ENCODE data around the gene ECT2L.
"Not testable (repeated sequence)": the region's sequence is repeated elsewhere in the genome, so short reads cannot be mapped to it uniquely, and the experiment has no call there.

Gene ECT2L

DNA sequence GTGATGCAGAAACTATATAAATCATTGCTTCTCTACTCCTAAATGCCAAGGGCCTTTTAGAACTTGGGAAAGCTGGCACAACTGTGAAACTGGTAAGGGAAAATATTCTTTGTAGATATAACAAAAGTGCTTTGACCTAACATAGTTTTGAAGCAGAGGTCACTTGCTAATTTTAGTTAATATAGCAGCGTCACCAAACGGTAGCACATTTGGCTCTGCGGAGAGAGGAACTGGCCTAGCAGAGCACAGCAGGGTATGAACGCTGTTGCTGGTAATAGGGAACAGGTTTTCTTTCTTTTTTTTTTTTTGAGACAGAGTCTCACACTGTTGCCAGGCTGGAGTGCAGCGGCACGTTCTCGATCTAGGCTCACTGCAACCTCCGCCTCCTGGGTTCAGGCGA is 67.4 kb downstream of the ECT2L start:
- no peak for DNase-seq

DNA sequence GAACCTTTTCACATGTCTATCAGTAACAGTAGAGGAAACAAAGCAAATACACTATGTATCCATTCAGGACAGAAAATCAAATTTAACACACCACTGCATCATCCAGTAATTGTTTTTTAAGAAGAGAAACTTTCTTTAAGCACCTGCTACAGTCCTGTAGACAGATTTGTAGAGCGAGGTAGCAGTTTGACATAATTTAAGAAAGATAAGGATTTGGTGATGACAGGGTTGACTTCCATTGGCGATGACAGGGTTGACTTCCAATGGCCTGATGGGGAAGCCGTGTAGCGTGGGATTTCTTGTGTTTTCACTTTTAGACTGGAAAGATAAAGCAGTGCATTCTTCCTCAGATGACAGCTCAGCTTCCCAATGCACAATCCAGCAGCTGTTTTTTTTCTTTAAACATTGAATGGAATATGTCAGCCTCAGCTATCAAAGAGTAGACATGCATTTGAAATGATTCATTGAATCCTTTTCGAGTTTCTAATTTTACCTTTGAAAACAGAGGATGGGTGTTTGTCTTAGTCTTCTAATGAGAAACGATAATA is 68.5 kb downstream of the ECT2L start:
- no peak for DNase-seq

DNA sequence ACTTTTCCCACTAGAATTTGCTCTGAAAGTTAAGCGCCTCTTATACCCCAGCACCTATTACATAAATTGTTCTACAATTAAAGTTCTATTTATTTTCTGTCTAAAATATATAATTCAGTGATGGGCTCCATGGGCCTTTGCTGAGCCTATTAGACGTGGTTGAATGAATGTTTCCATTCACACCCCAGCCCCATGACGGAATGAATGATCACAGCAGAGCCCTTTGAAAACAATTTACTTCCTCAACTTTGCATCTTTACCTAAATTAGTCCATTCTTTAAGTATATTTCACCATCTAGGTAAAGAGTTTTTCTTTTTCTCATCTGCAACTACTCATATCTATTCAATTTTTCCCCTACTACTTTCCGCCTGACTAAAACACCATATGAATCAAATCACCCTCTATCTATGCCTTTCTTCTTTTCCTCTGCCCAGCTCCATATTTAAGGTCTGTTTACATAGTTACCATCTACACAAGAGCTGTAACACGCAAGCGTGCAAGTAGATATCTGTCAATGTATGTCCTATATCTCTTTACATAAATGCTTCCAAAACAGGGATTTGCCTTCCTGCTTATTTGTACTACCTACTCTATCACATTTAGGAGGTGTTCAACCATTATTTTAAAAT is 69.7 kb downstream of the ECT2L start:
- DNase-seq, result no peak

DNA sequence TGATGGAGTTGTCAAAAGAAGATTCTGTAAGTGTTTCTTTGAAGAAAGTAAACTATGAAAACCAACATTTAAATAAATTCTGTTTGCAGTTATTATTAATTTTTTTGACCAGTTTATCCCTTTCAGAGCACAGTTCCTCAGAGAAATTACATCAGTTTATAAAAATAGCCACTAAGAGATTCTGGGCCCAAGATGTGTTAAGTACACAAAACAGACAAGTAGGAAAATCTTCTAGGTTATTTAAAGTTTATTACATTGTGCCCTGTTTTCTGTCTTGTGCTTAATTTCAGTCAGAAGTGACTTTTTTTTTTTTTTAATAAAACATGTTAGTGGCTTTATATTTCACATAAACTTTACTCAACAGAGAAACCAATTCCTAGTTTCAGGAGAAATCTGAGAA is 72.3 kb downstream of the ECT2L start:
- DNase-seq, result no peak

DNA sequence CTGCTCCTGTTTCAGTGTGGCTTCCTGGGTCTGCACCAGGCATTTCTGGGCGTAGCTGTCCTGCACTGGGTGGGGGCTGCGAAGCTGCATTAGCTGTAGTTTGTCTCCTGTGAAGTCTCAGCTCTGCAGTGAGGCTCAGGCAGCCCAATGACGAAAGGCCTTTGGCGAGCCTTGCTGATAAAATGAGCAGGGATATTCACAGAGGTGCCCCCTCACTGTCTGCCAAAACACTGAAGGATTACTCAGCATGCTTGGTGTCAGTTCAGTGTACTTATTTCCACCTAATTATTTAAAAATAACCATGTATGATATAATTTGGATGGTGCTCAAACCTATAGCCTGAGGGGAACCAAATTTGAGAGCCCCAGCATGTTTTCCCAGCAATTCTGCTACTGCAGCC is 73.5 kb downstream of the ECT2L start:
- DNase-seq, result no peak

DNA sequence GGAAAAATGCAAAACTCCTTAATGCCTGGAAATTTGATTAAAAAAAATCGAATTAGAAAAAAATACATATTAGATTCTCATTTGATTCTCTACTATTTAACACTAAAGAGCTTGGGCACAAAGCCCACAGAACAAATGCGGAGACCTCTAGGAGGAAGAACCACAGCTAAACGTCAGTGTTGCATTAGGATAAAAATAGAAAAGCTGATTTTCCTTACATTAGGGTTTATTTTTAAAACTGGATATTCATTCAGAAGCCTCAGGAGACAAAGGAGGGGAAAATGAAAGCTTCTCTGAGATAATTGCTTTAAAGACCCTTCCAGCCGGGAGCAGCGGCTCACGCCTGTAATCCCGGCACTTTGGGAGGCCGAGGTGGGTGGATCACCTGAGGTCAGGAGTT is 77.3 kb downstream of the ECT2L start:
- DNase-seq, result no peak

DNA sequence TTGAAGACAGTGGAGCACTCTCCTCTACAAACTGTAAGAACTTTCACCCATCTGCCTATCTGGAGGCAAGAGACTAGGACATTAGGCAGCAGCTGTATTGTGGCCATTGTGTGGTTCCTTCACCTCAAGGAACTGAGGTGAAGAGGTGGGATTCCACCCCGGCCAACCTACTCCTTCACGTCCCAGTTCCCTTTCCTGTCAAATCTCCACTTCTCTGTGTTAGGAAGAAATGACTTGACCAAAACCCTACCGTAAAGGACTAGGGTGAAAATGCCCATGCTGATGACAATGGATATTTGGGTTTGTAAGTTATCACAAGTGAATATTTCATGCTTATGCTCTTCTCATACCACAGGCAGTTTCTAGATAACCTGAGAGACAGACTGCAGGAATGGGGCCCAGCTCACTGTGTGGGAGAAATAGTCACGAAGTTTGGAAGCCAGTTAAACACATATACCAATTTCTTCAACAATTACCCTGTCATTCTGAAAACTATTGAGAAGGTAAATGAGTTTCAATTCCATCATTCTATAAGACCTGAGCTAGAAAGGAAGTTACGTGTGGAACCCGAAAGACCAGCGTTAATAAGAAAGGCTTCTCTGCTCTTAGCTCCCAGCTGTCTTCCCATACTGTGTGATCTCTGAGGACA is 86.6 kb downstream of the ECT2L start:
- DNase-seq, result no peak

DNA sequence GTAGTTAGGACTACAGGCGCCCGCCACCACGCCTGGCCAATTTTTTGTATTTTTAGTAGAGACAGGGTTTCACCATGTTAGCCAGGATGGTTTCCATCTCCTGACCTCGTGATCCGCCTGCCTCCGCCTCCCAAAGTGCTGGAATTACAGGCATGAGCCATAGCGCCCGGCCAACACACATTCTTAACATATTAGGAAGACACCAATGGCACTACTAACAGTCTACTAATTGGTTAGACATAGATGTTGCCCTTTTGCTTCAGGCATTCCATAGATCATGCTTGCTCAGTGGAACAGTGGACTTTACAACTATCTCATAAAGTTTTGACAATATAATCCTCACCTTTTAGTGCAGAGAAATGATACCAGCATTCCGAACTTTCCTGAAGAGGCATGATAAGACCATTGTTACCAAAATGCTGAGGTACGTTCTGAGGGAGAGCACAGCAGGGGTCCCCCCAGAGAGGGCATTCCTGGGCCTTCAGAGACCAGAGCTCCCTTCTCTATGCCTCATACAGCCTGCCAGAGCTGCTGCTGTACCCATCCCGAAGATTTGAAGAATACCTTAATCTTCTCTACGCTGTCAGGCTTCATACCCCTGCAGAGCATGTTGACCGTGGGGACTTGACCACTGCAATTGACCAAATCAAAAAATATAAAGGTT is 89.4 kb downstream of the ECT2L start:
- DNase-seq, result no peak

DNA sequence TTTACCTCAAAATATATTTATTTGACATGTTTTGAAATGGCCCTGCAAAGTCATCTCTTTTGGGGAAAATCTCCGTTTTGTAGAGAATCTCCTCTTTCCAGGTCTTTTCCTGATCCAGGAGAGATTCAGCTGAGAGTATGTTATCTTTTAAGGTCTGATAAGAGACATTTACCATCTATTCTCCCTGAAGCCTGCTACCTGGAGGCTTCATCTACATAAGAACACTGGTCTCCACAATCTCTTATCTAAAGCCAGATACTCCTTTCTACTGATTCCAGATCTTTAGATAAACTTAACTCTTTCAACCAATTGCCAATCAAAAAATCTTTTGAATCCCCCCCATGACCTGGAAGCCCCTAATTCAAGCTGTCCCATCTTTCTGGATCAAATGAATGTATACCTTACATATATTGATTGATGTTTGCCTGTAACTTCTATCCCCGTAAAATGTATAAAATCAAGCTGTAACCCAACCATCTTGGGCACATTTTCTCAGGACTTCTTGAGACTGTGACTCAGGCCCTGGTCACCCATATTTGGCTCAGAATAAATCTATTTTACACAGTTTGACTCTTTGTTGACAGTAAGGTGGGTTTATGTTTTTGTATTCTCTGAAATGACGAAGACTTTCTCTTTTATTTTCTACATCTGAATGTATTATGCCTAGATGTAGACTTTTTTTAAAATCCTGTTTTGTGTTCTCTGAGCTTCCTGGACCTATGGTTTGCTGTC is 95.5 kb downstream of the ECT2L start:
- no peak for DNase-seq

DNA sequence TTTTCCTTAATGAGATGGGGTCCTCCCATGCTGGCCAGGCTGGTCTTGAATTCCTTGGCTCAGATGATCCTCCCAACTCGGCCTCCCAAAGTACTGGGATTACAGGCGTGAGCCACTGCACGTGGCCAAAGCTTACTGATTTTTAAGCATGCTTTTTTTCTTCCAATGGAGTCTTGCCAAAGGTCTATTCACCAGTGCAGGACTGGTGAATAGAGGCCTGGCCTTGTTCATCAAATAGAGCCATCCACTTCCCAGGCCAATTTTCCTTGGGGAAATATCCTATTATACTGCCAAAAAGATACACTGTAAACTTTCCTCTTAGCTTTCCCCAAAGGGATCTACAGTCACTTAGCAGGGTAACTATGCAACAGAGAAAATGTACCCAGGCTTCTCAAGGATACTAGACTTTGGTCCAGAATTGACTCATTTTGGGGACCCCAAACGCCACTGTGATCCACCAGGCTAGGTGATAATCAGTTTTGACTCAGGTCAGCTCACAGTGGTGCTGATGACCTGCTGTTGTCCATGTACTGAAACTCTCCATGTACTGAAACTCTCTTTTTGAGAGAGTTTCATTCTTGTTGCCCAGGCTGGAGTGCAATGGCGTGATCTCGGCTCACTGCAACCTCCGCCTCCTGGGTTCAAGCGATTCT is 100.3 kb downstream of the ECT2L start:
- DNase-seq, result no peak

DNA sequence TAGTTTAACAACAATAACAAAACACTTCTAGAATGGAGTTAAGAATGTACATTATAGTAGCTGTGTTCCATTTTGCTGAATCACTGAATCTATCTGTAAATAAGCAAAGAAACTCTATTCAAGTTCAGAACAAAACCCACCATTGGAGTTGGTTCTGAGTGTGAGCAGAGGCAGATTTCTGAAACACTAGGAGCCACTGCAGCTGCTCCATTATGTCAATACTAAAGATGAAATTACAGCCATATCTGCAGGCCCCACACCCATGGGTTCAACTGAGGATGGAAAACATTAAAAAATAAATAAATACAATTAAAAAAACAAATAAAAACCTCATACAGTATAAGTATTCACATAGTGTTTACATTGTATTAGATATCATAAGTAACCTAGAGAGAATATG is 101.1 kb downstream of the ECT2L start:
- no peak for DNase-seq

DNA sequence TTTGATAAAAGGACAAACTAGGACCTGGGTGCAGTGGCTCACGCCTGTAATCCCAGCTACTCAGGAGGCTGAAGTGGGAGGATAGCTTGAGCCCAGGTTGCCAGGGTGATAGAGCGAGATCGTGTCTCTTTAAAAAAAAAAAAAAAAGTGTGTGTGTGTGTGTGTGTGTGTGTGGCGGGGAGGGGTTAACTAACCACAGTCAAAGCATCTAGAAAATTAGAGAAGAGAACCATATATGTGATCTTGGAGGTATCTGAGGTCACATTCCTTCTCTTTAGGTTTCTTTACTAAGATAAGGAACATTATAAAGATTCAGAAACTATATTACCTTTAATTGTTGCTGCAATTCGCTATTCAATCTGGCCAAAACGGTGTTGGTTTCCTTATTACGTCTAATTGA is 111.3 kb downstream of the ECT2L start:
- no peak for DNase-seq

DNA sequence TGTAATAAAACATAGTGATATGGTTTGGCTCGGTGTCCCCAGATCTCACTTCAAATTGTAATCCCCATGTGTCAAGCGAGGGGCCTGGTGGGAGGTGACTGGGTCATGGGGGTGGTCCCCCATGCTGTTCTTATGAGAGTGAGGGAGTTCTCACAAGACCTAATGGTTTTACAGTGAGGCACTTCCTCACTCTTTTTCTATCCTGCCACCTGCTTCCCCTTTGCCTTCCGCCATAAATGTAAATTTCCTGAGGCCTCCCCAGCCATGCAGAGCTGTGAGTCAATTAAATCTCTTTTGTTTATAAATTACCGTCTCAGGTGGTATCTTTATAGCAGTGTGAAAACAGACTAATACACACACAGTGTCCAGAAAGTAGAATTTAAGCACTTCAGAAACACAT is 113.6 kb downstream of the ECT2L start:
- DNase-seq, result no peak

DNA sequence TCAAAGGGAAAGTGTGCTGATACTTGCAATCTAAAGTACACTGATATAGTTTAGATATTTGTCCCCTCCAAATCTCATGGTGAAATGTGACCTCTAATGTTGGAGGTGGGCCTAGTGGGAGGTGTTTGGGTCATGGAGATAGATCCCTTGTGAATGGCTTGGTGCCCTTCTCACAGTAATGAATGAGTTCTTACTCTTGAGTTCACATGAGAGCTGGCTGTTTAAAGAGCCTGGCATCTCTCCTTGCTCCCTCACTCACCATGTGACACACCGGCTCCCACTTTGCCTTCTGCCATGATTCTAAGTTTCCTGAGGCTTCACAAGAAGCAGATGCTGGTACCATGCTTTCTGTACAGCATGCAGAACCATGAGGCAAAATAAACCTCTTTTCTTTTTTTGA is 114.1 kb downstream of the ECT2L start:
- DNase-seq, result no peak

DNA sequence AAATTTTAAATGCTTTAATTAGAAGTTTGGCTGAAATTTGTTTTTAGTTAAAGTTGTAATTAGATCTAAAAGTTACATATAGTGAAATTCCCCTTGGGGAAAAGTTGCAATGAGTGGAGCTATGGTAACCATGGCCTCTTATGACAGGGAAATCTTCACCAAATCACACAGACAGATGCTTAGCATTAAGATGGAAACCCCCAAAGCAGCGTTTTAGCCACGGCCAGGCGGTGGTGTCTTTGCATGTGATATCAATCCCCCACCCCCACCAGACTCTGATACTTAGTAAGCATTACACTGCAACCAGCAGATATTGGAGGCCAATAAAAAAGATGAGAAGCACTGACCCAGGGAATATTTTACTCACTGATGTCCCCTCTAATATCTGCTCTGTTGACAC is 116.4 kb downstream of the ECT2L start:
- DNase-seq, result no peak

DNA sequence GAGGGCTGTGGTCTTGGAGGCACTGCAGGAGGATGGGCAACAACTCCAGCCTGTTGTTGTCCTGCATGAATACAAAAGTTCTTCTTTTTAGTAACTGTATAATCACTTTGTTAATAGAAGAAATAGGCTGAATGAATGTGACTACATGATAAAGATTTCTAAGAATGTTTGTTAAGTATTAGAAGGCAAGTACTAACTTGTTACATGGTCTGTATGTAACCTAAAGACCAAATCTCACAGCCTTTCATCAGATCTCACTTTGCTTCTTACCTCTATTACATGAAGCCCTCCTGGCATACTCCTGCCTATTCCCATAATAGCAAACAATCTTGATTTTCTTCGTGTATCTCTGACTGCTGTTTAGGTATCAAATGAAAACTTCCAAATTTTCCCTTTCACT is 118.8 kb downstream of the ECT2L start:
- no peak for DNase-seq

DNA sequence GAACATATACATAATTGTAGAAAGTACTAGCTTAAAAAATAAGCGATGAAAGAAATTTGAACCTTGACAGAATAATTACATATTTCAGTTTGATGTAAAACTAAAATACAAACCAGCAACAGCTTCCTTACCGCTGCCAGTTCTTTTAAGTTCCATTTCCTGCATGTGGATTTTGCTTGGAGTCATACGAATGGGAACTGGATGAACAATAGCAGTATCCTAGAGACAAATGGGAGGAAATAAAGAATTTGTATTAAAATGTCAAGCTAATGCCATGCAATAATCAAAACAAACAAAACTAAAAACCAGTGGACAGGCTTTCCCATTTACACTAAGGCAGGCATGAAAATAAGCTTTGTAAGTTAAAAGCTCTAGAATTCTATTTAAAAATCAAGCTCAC is 125.0 kb downstream of the ECT2L start:
- no peak for DNase-seq

DNA sequence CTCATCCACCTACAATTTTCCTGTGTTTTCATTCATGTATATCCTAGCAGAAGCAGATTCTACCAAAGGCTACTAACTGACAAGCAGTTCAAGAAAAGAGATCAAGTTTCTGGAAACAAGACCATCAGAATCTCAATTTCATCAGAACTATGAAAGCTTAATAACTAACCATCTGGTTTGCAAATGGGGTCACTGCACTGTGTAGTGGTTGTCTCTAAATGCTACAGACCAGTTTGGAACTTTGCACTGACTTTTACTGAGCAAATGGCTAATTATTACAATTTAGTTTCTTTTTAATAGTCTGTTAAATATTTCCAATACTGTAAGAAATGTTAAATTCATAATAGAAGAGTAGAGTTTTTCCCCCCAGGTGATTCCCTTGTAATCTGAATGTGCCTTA is 127.7 kb downstream of the ECT2L start:
- DNase-seq, result no peak

DNA sequence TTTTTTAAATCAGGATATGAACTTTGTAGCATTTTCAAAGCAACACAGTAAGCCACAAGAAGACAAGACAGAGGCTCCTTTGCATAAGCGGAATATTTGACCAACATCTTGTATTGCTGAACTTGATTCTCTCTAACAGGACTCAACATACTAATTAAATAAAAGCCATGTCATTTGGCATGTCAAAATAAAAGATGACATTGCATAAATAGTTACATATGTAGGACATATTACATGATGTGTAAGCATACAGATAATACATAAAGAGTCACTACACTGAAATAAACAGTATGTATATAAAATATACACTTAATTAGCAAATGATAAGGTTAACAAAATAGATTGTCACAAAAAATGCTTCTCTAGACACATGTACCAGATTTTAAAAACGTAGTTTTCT is 129.9 kb downstream of the ECT2L start:
- DNase-seq, result no peak

DNA sequence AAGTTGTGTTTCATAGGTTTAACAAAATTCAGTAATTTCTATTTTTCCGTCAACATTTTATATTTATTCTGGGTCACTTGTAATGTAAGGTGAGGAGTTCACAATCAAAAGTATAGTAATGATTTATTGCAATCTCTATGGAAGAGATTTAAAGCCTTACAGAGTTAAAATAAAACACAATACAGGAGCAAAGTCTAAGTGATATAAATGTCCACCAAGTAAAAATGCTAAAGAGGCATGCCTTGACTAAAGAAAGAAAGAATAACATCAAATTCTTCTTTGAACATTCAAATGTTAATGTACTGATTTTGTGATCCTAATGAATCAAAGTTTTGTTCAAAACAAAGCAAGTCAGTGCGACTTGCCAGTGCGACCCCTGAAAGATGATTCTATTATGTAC is 130.7 kb downstream of the ECT2L start:
- no peak for DNase-seq

DNA sequence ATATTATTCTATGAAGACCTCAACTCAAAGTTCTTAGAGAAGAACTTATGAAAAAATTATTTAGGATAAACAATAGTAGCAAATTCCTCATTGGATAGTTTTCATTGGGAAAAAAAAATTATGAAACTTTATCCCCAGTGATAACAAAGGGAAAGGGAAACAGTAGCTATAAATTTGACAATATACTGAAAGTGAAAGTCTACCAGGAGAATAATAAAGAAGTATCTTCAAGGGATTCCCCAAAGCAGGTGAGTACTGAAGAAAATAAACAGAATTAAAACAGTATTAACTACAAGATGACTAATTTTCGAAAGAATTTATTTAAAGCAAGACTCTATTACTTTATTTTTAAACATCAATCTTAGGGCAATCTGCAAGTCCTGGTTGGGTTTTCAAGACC is 135.8 kb downstream of the ECT2L start:
- no peak for DNase-seq

DNA sequence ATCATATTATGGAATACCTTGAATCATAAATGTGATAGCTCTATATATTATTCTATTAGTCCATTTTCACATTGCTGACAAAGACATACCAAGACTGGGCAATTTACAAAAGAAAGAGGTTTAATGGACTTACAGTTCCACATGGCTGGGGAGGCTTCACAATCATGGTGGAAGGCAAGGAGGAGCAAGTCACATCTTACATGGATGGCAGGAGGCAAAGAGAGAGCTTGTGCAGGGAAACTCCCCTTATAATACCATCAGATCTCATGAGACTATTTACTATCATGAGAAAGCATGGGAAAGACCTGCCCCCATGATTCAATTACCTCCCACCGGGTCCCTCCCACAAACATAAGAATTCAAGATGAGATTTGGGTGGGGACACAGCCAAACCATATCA is 141.0 kb downstream of the ECT2L start:
- DNase-seq, result not testable (repeated sequence)

DNA sequence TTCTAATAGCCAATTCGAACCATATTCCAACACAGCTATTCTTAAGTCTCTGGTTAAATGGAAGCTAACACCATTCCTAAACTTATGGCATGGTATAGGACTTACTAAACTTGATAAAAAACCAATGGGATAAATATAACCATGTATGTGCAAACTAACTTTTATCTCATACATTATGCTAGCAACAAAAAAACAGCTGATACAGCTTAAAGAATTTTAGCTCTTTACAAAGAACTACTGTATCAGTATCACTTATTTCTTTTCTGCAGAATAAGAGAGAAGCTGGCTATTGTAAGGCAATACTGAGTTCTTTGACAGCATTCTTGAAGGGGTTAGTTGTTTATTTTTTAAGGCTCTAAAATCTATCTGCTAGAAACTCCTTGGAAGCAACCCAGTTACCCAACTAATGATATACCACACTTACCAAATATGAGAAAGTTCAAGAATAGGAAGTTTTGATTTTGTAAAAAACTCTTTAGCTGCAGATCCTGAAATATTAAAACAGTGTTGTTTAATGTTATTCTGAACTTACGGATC is 147.3 kb downstream of the ECT2L start:
- no peak for DNase-seq

All from NCI-H1436 treated with DMSO at 0.1 percent for 48 hours (cell line).